Skeletal muscle tissue (tissue), 5 donors: ENCODE results near the gene GALNT7. TPM values are rescaled to one million over a fixed set of nuclear protein-coding genes. Genes with fewer than 3 reads are reported as not detected.

Experiments used
- H3K27ac ChIP-seq: one replicate; pipeline ENCODE4 v1.7.0; 2013; ENCODE audit warnings: mild to moderate bottlenecking, low read depth, low read length, inconsistent platforms
- H3K27me3 ChIP-seq, 3 donors: one replicate each; pipeline ENCODE4 v1.7.0; 2013; ENCODE audit warnings: low read length in 3 of 3; ENCODE audit not compliant: control insufficient read depth in 3 of 3, insufficient read depth in 3 of 3
- H3K36me3 ChIP-seq, 3 donors: one replicate each; pipeline ENCODE4 v1.7.0; 2013; ENCODE audit warnings: low read length in 3 of 3; ENCODE audit not compliant: control insufficient read depth in 3 of 3, insufficient read depth in 3 of 3
- H3K4me1 ChIP-seq, 3 donors: one replicate each; pipeline ENCODE4 v1.7.0; 2013; ENCODE audit warnings: low read length in 3 of 3, mild to moderate bottlenecking in 3 of 3; ENCODE audit not compliant: control insufficient read depth in 3 of 3, insufficient read depth in 3 of 3
- H3K4me3 ChIP-seq, 3 donors: one replicate each; pipeline ENCODE4 v1.7.0; 2013; ENCODE audit warnings: low read length in 3 of 3
- H3K9ac ChIP-seq, 3 donors: one replicate each; pipeline ENCODE4 v1.7.0; 2013; ENCODE audit warnings: low read length in 3 of 3, mild to moderate bottlenecking in 3 of 3, moderate library complexity in 2 of 3, low read depth in 1 of 3
- H3K9me3 ChIP-seq, 3 donors: one replicate each; pipeline ENCODE4 v1.7.0; 2013; ENCODE audit warnings: low read length in 3 of 3; ENCODE audit not compliant: control insufficient read depth in 3 of 3
- small RNA-seq: library from RNA; depleted of rRNA; stranded (forward); fragments of <200 nt; gene quantifications from one replicate; pipeline ENCODE3, GENCODE V24; 2014
- total RNA-seq: library from RNA; depleted of rRNA; stranded (reverse); fragments of >200 nt; gene quantifications from one replicate; pipeline ENCODE4 v1.2.3, GENCODE V29; 2014
- donor health status: Osteomylitis.

The GALNT7 gene
- total RNA-seq, 1 donor from 2014 or later = 18.8 TPM

GRCh38 chr4:173365359-173365996, 196.9 kb downstream of the GALNT7 start:
- Histone ChIP-seq H3K4me1 (no peaks in the 10 kb centered on the region), H3K9ac (no peak overlapping the region), H3K4me3 (no peak overlapping the region), H3K9me3 (no peaks in the 10 kb centered on the region), H3K36me3 (no peaks in the 10 kb centered on the region), H3K27ac (no peak overlapping the region), H3K27me3 (no peaks in the 10 kb centered on the region)

- H3K27ac ChIP-seq = no peak overlapping the region
- H3K4me3 ChIP-seq = no peak overlapping the region
- no peak overlapping the region for H3K9ac ChIP-seq
- H3K9me3 ChIP-seq = no peaks in the 10 kb centered on the region
- H3K4me1 ChIP-seq = peaks cover 0 to 8% (median 3%) of the 10 kb centered on the region in 3 donors
- no peaks in the 10 kb centered on the region for H3K27me3 ChIP-seq
- no peaks in the 10 kb centered on the region for H3K36me3 ChIP-seq
These were observed 198.7 kb downstream of the GALNT7 start for GRCh38 chr4:173367285-173367684.

- Histone ChIP-seq H3K27me3 (no peaks in the 10 kb centered on the region), H3K36me3 (no peaks in the 10 kb centered on the region), H3K9ac (no peak overlapping the region), H3K9me3 (no peaks in the 10 kb centered on the region), H3K4me3 (no peak overlapping the region), H3K27ac (no peak overlapping the region), H3K4me1 (peaks cover 0 to 8% (median 3%) of the 10 kb centered on the region in 3 donors)
These were observed 199.3 kb downstream of the GALNT7 start for GRCh38 chr4:173367946-173368345.

- H3K9me3 ChIP-seq = no peaks in the 10 kb centered on the region
- H3K9ac ChIP-seq = peak overlapping the region; percentile 73 to 94 (median 89)
- peak overlapping the region; percentile 77 to 93 (median 81) for H3K4me3 ChIP-seq
- peaks cover 0 to 8% (median 3%) of the 10 kb centered on the region in 3 donors for H3K4me1 ChIP-seq
- peak overlapping the region; percentile 94 for H3K27ac ChIP-seq
- H3K27me3 ChIP-seq = no peaks in the 10 kb centered on the region
- H3K36me3 ChIP-seq = peaks cover 0 to 6% (median 0%) of the 10 kb centered on the region in 3 donors
These were observed 201.5 kb downstream of the GALNT7 start for GRCh38 chr4:173370130-173370476.

- H3K4me1 ChIP-seq = peaks cover 0 to 8% (median 3%) of the 10 kb centered on the region in 3 donors
- H3K4me3 ChIP-seq = peak within 1 kb of the TSS; percentile 93 to 94 (median 93)
- H3K27ac ChIP-seq = peak within 1 kb of the TSS; percentile 94
- no peaks in the 10 kb centered on the region for H3K9me3 ChIP-seq
- H3K9ac ChIP-seq = peak within 1 kb of the TSS; percentile 87 to 94 (median 92)
- H3K27me3 ChIP-seq = no peaks in the 10 kb centered on the region
- H3K36me3 ChIP-seq = peaks cover 0 to 6% (median 2%) of the 10 kb centered on the region in 3 donors
These were observed 202.1 kb downstream of the GALNT7 start, which contains the start of gene SAP30 for GRCh38 chr4:173370477-173371291. Gene SAP30 (plus strand): TSS chr4:173370954. CDS start chr4:173371183, 229 bp downstream.

GRCh38 chr4:173371292-173372192, 202.9 kb downstream of the GALNT7 start:
- Histone ChIP-seq H3K4me1 (peaks cover 0 to 8% (median 3%) of the 10 kb centered on the region in 3 donors), H3K27ac (peak overlapping the region; percentile 94), H3K36me3 (peaks cover 0 to 6% (median 3%) of the 10 kb centered on the region in 3 donors), H3K9me3 (no peaks in the 10 kb centered on the region), H3K27me3 (no peaks in the 10 kb centered on the region), H3K4me3 (peak overlapping the region; percentile 93 to 94 (median 93)), H3K9ac (peak overlapping the region; percentile 87 to 92 (median 88))

Small RNA genes lying within 50 kb of the gene (small RNA-seq; reads per million reads assigned to genes)
- not detected for gene MIR548T
- not detected for gene RN7SL253P

Other genes starting within 250 kb of the GALNT7 start
- gene HMGB2, start 165.5 kb downstream of the GALNT7 start, total RNA-seq = 39.7 TPM
- 6.3 TPM for gene SAP30, start 202.1 kb downstream of the GALNT7 start, total RNA-seq
- gene SCRG1, start 230.3 kb downstream of the GALNT7 start, total RNA-seq = 1.0 TPM